Epithelial cell of prostate (primary cell): ENCODE data around the gene CDCA8.
"Not testable (repeated sequence)": the region's sequence is repeated elsewhere in the genome, so short reads cannot be mapped to it uniquely, and the experiment has no call there.

Experiments
- DNase-seq: peaks from one replicate; pipeline ENCODE4 v3.0.0-alpha.2; 2011; ENCODE audit warnings: low read depth, low spot score
- H3K27ac ChIP-seq: fragments of 450-650 bp; 2 replicates; pipeline ENCODE4 v1.5.1; 2017; ENCODE audit warnings: mild to moderate bottlenecking

The CDCA8 gene

GRCh38 chr1:37731312-37732019 is 39.1 kb downstream of the CDCA8 start:
- no peak overlapping the region for H3K27ac ChIP-seq
- no peak for DNase-seq

DNA sequence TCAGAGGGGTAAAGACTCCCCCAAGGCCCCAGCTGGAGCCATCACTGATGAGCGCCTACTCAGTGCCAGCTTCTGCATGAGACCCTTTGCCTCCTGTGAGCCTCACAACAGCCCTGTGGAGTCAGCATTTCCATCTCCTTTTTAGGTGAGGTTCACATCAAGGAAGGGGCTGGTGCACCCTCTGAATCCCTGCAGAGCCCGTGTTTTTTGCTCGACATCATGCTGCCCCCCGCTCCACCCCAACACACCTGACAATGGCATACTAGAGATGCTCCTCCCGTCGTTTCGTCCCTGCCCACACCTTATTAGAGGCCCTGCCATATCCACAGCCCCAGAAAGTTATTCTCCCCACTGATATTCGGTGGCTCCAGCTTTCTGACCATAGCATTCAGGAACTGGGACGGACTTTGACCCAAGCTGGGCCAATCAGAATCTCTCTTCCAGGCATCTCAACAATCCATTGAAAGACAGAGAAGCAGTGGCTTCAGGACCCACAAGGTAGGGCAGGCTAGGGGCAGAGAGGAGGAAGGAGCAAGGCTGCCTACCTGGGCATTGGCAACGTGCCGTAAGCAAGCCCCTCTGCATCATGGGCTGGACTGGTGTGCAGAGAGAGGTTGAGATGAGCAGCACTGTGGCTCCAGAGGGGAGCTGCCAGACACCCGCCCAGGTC is 39.9 kb downstream of the CDCA8 start:
- H3K27ac ChIP-seq = no peak overlapping the region
- DNase-seq = no peak

GRCh38 chr1:37734629-37735591 is 42.6 kb downstream of the CDCA8 start:
- no peak overlapping the region for H3K27ac ChIP-seq
- DNase-seq = no peak

GRCh38 chr1:37737975-37738374 is 45.7 kb downstream of the CDCA8 start:
- not testable (repeated sequence) for DNase-seq, H3K27ac ChIP-seq

GRCh38 chr1:37738619-37739018 is 46.3 kb downstream of the CDCA8 start:
- DNase-seq, H3K27ac ChIP-seq: not testable (repeated sequence)

GRCh38 chr1:37739222-37739621 is 46.9 kb downstream of the CDCA8 start:
- DNase-seq = peak; percentile 76
- H3K27ac ChIP-seq = peak overlapping the region; percentile 15

- DNase-seq = peak; percentile 49
- H3K27ac ChIP-seq = no peak overlapping the region
These were observed 48.8 kb downstream of the CDCA8 start for GRCh38 chr1:37741130-37741529.

DNA sequence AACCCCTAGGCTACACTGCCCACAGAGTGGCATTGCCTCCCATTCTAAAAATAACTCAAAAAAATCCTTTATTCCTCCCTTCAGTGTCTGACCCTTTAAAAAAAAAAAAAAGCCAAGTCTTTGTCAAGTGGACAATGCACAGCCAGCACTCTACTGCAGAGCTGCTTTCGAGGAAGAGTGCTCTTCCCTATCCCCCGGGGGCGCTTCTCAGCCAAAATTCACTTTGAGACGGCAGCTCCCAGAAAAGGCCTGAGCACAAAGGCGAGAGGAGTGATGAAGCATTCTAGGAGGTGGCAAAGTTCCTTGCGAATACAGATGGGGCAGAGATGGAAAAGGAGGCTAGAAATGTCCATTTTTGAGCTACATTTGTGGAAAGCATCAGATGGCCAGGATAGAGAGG is 49.3 kb downstream of the CDCA8 start:
- H3K27ac ChIP-seq = no peak overlapping the region
- no peak for DNase-seq

- no peak overlapping the region for H3K27ac ChIP-seq
- DNase-seq = no peak
These were observed 54.5 kb downstream of the CDCA8 start for GRCh38 chr1:37746806-37747205.

- H3K27ac ChIP-seq = no peak overlapping the region
- DNase-seq = no peak
These were observed 56.2 kb downstream of the CDCA8 start for GRCh38 chr1:37748565-37748964.

DNA sequence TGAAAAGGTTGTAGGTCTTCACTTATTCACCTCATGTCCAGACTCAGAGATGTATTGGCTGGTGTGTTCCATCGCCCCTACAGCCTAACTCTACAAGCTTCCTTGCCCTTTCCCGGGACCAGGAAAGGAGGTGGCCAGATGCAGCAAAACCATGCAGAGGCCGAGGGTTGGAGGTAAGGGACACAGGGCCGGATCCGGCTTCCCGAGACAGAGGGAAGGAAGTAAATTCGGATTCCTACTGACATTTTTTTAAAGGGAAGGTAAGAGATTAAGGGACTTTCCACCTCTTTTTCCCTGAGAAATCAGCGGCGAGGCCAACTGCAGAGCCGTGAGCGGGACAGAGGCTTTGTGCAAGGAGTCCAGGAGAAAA is 59.9 kb downstream of the CDCA8 start:
- no peak for DNase-seq
- no peak overlapping the region for H3K27ac ChIP-seq

GRCh38 chr1:37752583-37753471 is 60.5 kb downstream of the CDCA8 start:
- no peak for DNase-seq
- H3K27ac ChIP-seq = no peak overlapping the region

GRCh38 chr1:37753473-37754321 is 61.4 kb downstream of the CDCA8 start:
- H3K27ac ChIP-seq = no peak overlapping the region
- no peak for DNase-seq

- DNase-seq = peak; percentile 65
- H3K27ac ChIP-seq = no peak overlapping the region
These were observed 63.0 kb downstream of the CDCA8 start for GRCh38 chr1:37755290-37755689.

DNA sequence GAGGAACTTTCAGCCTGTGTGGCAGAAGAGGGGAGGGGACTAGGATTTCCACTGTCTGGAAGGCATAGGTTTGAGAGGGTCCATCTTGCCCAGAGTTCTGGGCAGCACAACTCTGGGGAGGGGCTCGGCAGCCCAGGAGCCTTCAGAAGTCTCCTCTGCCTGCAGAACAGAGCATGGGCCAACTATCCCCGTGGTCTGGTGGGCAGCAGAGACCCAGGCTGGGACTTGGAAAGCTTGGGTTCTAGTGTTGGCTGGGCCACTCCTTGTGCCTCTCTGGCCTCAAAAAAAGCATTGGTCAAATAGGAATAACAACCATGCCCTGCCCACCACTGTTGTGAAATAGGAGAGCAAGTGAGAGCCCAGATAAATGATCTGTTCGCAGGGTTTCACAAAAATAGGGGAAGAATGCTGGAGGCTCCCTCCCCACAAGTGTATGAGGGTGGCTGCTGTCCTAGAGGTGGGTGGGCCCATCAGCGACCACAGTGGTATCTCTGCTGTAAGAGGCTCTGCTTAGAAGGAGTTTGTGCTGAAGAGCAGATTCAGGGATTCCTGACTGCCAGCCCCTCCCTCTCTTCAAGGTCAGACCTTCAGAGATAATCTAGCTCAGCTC is 63.7 kb downstream of the CDCA8 start:
- DNase-seq = no peak
- H3K27ac ChIP-seq = no peak overlapping the region
